ENCODE measurements around the gene MAGOH. TPM values are rescaled to one million over a fixed set of nuclear protein-coding genes. Genes with fewer than 3 reads are reported as not detected.

The MAGOH gene
- polyA plus RNA-seq, 1 donor (not counting 4 experiments of a cell fraction or from before 2014, with no cell fraction given): 104 TPM

DNA sequence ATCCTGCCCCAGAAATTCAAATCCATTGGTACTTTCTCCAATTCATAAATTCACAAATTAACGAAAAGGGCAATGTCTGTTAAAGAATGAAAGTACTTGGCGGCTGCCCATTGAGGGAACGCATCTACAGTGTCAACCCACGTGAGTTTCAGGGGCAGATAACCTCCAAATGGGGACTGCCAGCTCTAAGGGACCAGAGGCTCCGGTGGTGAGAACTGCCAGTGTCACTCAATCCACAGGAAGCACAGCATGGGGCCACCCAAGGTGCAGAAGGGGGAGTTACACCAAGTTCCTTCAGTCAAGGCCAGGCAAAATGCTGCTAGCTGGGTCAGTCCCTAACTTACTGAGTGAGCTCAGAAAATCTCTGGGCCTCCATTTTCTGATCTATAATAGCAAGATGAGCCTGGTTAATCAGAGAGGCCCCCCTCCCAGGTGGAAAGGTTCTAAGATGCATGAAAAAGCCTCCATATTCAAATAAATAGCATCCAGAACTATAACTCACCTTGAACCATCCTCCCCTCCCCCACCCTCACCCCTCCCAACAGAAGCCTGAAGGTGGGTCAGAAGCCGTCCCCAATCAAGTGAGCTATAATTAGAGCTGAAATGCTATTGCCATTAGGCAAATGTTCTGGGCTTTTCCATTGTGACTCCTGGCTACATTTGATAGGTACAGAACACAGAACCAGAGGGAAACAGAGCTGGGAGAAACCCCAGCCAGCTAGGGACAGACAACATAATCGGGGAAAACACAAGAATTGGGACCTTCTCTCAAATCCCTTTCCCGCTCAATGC, 47.8 kb upstream of the MAGOH start:
- Histone ChIP-seq H3K9me1 (ENCODE audit: control insufficient read depth, extremely low read depth, insufficient read depth, low read length) (no peaks in the 10 kb centered on the region), H3K79me2 (ENCODE audit: control insufficient read depth, insufficient read depth, low read length) (no peaks in the 10 kb centered on the region), H3K4me1 (ENCODE audit: control insufficient read depth, extremely low read depth, insufficient read depth, low read length) (no peaks in the 10 kb centered on the region), H3K4me3 (ENCODE audit: control insufficient read depth in 2 of 3, extremely low read depth in 1 of 3, insufficient read depth in 2 of 3, low read depth in 1 of 3, low read length in 3 of 3) (no peak overlapping the region), H3K9ac (ENCODE audit: control insufficient read depth, extremely low read depth, insufficient read depth, low read length) (no peak overlapping the region), H3K27me3 (ENCODE audit: control insufficient read depth, extremely low read depth, insufficient read depth, low read length) (no peaks in the 10 kb centered on the region), H3K9me3 (ENCODE audit: control insufficient read depth, low read depth, low read length) (no peaks in the 10 kb centered on the region), H3K4me2 (ENCODE audit: control insufficient read depth, extremely low read depth, insufficient read depth, low read depth, low read length) (no peak overlapping the region), H3K36me3 (ENCODE audit: control insufficient read depth in 2 of 2, extremely low read depth in 1 of 2, insufficient read depth in 2 of 2, low read length in 2 of 2) (peaks cover 18 to 28% of the 10 kb centered on the region in 2 experiments), H2AFZ (ENCODE audit: control insufficient read depth, low read length) (no peak overlapping the region), H3K27ac (ENCODE audit: control insufficient read depth, insufficient read depth, low read length) (no peak overlapping the region), H4K20me1 (ENCODE audit: control insufficient read depth, extremely low read depth, insufficient read depth, low read length) (no peaks in the 10 kb centered on the region)
- TF ChIP-seq, protein P1, sequence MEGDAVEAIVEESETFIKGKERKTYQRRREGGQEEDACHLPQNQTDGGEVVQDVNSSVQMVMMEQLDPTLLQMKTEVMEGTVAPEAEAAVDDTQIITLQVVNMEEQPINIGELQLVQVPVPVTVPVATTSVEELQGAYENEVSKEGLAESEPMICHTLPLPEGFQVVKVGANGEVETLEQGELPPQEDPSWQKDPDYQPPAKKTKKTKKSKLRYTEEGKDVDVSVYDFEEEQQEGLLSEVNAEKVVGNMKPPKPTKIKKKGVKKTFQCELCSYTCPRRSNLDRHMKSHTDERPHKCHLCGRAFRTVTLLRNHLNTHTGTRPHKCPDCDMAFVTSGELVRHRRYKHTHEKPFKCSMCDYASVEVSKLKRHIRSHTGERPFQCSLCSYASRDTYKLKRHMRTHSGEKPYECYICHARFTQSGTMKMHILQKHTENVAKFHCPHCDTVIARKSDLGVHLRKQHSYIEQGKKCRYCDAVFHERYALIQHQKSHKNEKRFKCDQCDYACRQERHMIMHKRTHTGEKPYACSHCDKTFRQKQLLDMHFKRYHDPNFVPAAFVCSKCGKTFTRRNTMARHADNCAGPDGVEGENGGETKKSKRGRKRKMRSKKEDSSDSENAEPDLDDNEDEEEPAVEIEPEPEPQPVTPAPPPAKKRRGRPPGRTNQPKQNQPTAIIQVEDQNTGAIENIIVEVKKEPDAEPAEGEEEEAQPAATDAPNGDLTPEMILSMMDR (optimal IDR thresholded peaks at IDR 0.05 in 1 of 3, IDR thresholded peaks at IDR 0.05 in 1 of 3, conservative IDR thresholded peaks at IDR 0.05 in 1 of 3; ENCODE audit: extremely low read depth in 1 of 3, insufficient read depth in 2 of 3, low read length in 3 of 3): no peak
- TF ChIP-seq EZH2 (IDR thresholded peaks at IDR 0.05; ENCODE audit: low read length): no peak
- DNase-seq (ENCODE audit: low read depth, low spot score) (no peak), FAIRE-seq (no peak)
- dilution Hi-C loops (cut with MboI; ENCODE audit: extremely low pct_ligation_motif_present, low sequenced_read_pairs): no loop called here

DNA sequence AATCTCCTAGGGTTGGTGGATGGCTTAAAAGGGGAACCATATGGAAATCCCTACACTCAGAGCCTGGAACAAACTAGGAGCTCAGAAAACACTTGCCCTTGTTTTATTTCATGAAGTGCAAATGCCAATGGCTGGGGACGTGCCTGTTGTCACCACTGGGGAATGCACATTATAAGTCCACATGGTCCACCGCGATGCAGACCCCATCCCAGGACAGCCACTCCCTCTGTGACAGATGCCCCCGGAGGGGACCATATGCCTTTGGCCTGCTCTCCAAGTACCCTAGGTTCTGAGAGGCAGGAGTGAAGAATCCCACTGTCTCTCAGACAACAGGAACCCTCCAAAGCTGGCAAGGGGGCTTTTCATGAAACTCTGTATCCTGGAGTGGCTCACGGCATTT, 47.2 kb upstream of the MAGOH start:
- DNase-seq (ENCODE audit: low read depth, low spot score) (no peak), FAIRE-seq (no peak)
- Histone ChIP-seq H3K9me3 (ENCODE audit: control insufficient read depth, low read depth, low read length) (no peaks in the 10 kb centered on the region), H3K27ac (ENCODE audit: control insufficient read depth, insufficient read depth, low read length) (no peak overlapping the region), H3K9me1 (ENCODE audit: control insufficient read depth, extremely low read depth, insufficient read depth, low read length) (no peaks in the 10 kb centered on the region), H2AFZ (ENCODE audit: control insufficient read depth, low read length) (no peak overlapping the region), H3K36me3 (ENCODE audit: control insufficient read depth in 2 of 2, extremely low read depth in 1 of 2, insufficient read depth in 2 of 2, low read length in 2 of 2) (peaks cover 19 to 29% of the 10 kb centered on the region in 2 experiments), H3K9ac (ENCODE audit: control insufficient read depth, extremely low read depth, insufficient read depth, low read length) (no peak overlapping the region), H4K20me1 (ENCODE audit: control insufficient read depth, extremely low read depth, insufficient read depth, low read length) (no peaks in the 10 kb centered on the region), H3K79me2 (ENCODE audit: control insufficient read depth, insufficient read depth, low read length) (no peaks in the 10 kb centered on the region), H3K4me1 (ENCODE audit: control insufficient read depth, extremely low read depth, insufficient read depth, low read length) (no peaks in the 10 kb centered on the region), H3K27me3 (ENCODE audit: control insufficient read depth, extremely low read depth, insufficient read depth, low read length) (no peaks in the 10 kb centered on the region), H3K4me2 (ENCODE audit: control insufficient read depth, extremely low read depth, insufficient read depth, low read depth, low read length) (no peak overlapping the region), H3K4me3 (ENCODE audit: control insufficient read depth in 2 of 3, extremely low read depth in 1 of 3, insufficient read depth in 2 of 3, low read depth in 1 of 3, low read length in 3 of 3) (no peak overlapping the region)
- dilution Hi-C loops (cut with MboI; ENCODE audit: extremely low pct_ligation_motif_present, low sequenced_read_pairs): no loop called here
- no peak for TF ChIP-seq EZH2 (IDR thresholded peaks at IDR 0.05; ENCODE audit: low read length)
